ENCODE data around the gene RETREG1.
"Not testable (repeated sequence)": the region's sequence is repeated elsewhere in the genome, so short reads cannot be mapped to it uniquely, and the experiment has no call there.

The RETREG1 gene

DNA sequence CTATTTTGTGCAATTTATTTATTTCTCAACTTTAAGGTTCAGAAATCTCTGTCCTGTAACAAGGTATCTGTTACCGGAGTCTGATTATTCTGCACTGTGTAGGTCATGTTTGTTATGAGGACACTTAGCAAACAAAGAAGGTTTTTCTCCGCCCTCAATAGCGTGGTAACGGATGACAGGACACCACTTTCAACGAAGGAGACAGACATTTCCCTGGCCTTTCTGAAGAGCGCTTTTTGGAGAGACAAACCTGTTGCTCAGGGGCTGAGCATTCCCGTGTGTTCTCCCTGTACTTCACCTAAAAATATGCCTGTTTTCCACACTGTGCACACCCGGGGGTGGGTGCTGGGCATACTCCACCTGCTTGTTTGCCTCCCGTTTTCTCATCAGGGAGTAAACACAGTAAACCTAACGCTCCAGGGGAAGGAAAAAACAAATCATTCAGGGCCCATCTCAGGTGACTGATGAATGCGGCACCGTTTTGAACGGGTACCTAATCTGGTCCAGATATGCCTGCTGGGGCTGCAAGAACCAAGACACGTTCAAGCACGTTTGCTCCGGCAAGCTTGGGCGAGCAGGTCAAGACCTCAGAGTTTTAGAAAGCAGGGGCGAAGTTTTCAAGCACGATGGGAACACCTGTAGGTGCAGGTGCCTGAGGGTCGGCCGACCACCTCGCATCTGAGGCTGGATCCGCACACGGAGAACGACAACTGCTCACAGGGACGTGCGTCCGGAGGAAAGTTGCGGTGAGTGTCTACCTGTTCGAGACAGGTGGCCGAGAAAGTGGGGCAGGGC lies 859 bp downstream of the RETREG1 start:
- DNase-seq (ENCODE audit: low spot score) = no peak

DNA sequence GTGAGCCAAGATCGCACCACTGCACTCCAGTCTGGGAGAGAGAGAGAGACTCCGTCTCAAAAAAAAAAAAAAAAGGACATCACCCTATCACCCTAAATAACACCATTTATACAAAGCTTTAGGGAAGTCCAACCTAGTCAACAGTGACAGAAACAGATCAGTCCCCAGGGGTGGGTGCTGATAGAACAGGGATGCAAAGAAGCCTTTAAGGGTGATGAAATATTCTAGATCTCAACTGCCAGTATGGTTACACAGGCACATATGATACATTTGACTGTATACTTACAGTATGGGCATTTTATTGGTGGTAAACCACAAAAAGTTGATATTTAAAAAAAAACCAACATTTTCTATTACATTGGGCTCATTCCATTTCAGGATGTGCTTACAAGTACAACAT lies 4.8 kb downstream of the RETREG1 start:
- DNase-seq (ENCODE audit: low spot score) = no peak

DNA sequence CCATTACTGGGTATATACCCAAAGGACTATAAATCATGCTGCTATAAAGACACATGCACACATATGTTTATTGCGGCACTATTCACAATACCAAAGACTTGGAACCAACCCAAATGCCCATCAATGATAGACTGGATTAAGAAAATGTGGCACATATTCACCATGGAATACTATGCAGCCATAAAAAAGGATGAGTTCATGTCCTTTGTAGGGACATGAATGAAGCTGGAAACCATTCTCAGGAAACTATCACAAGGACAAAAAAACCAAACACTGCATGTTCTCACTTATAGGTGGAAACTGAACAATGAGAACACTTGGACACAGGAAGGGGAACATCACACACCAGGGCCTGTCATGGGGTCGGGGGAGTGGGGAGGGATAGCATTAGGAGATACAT lies 5.9 kb downstream of the RETREG1 start:
- DNase-seq (ENCODE audit: low spot score) = not testable (repeated sequence)

DNA sequence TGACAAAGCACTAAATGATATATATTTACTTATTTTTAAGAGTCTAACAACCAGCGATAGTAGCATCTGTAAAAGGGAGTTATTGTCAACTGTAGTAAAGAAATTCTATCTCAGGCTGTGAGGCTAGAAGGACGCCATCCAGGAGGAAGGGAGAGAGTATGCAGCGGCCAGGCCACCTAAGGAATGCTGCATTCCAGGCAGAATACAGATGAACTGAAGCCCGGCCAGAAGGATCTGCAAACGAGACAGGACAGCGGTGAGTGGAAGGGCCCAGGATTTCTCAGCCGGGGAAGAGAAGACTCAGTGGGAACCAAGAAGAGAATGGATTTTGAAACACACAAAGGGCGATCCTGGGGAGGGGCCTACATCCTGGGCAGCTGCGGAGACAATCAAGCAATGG lies 7.4 kb downstream of the RETREG1 start:
- no peak for DNase-seq (ENCODE audit: low spot score)

DNA sequence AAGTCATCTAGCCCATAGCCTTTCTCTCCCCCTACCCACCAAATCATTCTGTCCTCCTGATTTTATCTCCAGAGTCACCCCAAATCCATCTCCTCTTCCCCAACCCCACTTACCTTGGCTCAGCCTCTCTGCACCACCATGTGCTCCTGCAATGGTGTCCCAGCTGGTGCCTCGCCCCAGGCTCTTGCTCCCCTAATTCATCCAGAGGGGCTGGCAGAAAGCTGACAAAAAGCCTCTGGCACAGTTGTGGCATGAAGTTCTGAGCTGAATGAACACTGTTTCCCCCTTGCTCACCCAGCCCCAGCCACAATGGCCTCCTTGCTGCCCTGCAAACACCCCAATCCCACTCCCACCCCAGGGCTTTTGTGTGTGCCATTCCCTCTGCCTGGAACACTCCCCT lies 10.2 kb downstream of the RETREG1 start:
- no peak for DNase-seq (ENCODE audit: low spot score)

DNA sequence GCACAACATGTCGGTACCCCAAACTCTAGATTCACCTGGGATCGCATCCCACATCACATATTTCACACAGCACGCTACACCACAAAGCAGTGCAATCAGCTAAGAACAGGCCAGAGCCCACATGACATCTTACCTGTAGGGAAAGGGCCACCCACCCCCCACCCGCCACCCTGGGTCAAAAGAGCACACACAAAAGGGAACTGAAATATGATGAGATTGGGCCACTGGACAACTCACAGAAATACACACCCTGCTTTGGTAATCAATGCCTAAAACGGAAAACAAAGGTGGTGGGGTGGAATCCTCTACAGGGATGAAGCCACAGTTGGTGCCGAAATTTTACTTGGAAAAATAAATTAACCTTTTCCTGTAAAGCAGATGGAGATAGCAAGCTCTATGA lies 13.1 kb downstream of the RETREG1 start:
- DNase-seq (ENCODE audit: low spot score) = no peak

DNA sequence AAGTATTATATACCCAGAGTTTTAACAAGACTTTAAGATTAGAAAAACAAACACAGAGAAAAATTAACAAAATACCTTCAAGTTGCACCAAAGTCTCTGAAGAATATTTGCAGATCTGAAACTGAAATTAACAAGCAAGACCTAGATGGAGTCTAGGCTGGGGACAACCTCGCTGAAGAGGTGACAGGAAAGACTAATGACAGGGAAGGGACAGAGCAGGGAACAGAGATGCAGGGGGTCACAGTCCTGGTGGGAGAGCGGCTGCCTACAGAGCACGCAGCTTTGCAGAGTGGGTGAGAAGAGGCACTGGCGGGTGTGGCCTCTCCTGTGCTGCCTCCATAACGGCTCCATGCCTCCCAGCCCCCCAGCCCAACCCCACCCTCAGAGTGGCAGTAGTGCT lies 13.5 kb downstream of the RETREG1 start:
- no peak for DNase-seq (ENCODE audit: low spot score)

DNA sequence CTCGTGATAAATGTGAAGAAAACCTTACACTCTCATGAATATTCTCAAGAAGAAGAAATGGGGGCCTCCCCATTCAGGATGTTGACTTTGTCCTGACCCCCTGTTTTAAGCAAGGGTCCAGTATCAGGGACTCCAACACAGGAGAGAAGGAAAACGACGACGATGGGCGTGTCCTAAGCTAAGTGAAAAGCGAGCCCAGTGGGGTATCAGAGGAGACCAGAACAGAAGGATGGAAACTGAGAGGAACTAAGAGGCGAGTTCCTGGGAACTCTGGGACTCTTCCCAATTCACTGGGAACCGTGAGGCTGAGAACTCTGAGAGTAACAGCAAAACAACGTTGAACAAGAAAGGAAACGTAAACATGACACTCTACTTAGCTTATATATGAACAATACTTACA lies 14.6 kb downstream of the RETREG1 start:
- DNase-seq (ENCODE audit: low spot score) = no peak

DNA sequence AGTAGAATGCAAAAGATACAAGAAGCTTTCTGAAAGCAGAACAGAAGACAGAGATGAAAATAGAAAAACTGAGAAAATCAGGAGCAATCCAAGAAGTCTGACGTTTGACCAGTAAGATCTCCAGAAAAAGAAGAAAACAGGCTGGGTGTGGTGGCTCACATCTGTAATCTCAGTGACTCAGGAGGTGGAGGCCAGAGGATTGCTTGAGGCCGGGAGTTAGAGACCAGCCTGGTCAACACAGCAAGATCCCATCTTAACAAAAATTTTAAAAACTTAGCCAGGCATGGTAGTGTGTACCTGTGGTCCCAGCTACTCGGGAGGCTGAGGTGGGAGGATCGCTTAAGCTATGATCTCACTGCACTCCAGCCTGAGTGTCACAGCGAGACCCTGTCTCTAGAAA lies 15.9 kb downstream of the RETREG1 start:
- no peak for DNase-seq (ENCODE audit: low spot score)

DNA sequence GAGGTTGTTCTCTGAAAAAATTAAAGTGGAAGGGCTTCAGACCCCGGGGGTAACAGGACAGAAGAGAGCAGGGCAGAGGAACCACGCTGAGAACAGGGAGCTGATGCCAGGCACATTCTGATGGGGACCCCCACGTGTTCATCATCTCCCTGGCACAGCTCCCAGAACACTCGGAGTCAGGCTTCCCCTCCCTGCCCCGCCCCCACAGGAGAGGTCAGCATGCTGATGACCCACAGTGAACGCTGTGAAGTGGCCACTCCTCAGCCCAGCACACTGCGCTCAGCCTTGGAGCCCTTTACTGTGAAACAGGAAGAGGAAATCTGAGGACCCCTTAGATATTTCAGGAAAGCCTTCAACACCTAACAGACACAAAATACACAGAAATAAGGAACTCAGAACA lies 16.4 kb downstream of the RETREG1 start:
- DNase-seq (ENCODE audit: low spot score) = no peak

DNA sequence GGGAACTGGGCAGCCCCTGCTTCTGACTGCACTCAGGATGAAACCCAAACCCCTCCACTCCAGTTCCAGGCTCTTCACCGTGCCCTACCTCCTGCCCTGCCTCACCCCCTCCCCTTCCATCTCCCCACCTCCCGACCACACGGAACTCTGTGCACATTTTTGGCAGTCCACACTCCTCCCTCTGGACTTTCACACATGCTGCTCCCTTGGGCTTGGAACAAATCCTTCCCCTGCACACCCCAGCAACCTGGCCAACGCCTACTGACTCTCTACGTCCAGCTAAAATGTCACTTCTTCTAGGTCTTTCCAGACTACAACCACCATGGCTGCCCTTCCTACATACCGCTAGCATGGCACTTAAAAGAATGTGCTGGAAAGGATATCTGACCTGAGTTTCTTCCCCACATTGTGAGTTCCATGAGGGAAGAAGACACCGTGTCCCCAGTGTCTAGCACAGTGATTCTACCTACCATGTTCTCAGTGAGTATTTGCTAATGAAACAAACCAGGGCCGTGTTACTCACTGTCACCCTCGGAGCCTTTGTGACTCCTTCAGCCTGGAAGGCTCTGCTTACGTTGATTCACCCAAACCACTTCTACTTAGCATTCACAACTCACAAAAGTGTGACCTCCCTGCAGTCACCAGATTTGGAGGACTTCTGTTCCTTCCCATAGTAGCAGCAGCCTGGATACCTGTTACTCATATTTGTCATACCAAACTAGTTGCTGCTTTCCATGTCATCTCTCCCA lies 18.7 kb downstream of the RETREG1 start:
- no peak for DNase-seq (ENCODE audit: low spot score)

DNA sequence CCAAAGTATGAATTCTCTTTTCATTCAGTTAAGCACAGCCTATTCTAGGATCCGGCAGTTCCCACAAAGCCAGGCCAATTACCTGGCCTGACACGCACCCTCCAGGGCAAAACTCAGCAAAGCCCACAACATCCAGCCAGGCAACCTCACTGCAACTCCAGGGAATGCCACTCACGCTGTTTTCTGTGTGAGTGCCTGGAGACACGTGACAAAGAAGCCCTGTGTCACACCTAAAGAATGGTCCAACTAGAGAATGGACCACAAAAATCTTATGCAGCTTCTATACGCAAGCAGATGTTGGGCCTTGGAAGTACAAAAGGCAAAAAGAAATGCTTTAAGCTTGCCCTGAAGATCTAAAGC lies 20.2 kb downstream of the RETREG1 start:
- DNase-seq (ENCODE audit: low spot score) = no peak

DNA sequence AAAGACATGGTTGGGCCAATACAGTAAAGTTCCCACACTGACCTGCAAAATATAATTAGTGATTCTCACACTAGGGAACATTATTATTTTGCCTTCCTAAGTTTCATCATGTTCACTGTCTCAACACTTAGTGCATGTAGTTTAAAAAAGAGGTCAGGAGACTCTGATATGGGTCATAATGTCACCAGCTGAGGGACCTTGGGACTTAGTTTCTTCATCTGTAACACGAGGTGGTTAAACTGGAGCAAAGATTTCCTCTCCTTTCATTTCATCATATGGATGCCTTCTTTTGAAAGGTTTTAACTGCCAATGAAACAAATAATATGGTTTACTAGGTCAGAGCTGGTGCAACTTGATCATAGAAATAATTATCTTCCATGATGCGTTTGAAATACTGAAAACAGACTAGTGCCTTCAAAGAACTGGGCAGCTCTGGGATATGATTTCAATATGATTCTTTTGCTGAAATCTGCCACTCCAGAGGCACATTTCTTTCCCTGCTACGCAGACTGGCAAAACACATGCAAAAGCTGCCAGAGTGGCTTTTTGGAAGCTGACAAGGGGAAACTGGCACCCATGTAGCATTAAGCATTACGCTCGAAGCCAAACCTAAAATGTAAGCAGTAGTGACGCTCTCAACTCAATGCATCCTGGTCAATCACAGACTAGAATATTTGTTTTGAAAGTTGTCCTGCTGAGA lies 20.8 kb downstream of the RETREG1 start:
- no peak for DNase-seq (ENCODE audit: low spot score)

DNA sequence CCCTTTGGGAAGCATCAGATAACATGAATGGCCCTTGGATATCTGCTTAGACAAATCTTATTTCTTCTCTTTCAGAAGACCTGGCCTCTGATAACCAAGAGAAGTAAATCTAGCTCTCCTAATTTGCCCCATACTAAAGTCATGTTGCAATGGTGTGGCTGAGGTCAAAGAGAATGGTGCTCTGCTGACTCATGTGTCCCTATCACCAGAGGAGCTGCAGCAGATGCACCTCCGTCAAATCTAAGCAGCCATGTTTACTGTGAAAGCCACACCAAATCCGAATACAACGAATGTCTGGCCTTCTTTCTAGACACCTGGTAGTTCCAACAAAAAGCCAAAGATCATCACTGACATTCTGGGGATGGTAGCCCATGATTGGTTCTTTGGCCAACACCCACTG lies 23.2 kb downstream of the RETREG1 start:
- no peak for DNase-seq (ENCODE audit: low spot score)

DNA sequence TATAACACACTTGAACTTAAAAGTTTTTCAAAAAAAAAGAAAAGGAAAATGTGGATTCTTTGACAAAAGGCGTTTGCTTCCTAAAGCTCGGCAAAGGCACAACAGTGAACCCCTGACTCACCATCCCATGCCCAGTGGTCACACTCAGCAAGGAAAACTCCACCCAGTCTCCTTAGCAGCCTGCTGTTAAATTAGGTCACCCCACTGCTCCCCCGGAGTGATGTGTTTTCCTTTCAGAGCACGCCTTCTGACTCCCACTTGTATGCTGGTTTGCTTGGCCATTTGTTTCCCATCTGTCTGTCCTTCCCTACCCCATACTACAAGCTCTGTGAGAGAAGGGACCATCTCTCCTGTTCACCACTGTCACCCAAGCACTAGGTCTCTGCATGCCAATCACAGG lies 23.8 kb downstream of the RETREG1 start:
- no peak for DNase-seq (ENCODE audit: low spot score)

DNA sequence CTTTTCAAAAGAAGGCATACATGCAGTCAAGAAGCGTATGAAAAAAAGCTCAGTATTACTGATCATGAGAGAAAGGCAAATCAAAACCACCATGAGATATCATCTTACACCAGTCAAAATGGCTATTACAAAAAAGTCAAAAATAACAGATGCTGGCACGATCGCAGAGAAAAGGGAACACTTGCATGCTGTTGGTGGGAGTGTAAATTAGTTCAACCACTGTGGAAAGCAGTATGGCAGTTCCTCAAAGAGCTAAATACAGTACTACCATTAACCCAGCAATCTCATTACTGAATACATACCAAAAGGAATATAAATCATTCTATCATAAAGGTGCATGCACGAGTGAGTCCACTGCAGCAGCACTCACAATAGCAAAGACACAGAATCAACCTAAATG lies 24.5 kb downstream of the RETREG1 start:
- no peak for DNase-seq (ENCODE audit: low spot score)

DNA sequence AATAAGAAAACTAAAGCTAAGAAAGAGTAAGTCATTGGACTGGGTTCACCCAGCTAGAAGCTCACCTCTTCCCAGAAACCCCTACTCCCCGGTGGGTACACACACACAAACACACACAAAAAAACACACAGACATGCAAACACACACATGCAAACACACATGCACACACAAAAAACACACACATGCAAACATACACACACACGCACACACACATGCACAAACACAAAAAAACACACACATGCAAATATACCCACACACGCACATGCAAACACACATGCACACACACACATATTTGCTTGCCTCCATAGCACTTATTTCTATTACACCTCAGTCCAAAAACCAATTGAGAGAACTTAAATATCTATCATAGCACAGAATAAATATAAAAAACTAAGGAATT lies 26.1 kb downstream of the RETREG1 start:
- DNase-seq (ENCODE audit: low spot score) = no peak

DNA sequence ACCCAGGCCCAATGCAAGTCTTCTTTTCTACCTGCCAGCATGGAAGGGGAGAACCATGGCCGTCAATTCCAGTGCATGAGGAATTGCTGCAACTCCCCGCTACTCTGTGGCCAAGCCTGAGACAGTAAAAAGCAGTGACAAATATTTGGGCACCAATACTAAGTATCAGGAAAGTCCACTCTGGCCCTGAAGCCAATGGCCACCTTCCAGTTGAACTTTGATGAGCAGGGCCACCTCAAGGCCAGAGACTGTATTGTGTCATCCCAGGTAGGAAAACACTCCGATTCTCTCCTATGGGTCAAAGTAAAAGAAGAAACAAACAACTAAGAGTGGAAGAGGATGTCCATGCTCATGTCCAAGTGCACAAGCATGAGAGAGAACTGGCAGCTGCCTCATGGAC lies 27.1 kb downstream of the RETREG1 start:
- no peak for DNase-seq (ENCODE audit: low spot score)

DNA sequence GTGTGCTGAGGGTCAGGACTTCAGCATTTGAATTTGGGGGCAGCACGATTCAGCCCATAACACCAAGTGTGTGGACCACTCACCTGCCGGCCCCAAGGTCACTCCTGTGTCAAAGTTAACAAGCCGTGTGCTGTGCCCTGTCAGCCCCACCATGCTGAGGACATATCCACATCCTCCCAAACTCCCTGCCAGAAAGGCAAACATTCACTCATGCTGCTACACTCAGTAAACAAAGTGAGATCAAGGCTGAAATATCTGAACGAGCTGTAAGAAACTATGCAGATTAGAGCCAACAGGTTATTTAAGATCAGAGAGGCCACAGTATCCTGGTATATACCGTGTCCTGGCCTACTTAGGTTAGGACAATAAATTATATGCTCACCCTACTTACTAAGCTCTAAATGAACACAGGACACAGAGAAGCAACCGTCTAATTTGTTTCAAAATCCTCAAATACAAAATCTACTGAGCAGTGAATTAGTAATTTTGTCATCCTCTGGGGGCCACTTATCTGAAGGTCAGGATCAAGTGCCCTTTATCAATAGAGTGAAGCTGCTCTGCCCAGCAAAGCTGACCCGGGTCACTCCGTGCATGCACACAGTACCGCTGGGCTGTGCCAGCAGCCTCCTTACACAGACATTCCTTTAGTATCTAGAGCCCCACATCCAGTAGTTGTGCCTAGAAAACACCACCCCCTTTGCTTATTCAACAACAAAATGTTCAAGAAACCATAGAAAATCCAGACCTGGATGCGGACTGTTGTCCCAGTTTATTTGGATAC lies 28.2 kb downstream of the RETREG1 start:
- DNase-seq (ENCODE audit: low spot score) = no peak

DNA sequence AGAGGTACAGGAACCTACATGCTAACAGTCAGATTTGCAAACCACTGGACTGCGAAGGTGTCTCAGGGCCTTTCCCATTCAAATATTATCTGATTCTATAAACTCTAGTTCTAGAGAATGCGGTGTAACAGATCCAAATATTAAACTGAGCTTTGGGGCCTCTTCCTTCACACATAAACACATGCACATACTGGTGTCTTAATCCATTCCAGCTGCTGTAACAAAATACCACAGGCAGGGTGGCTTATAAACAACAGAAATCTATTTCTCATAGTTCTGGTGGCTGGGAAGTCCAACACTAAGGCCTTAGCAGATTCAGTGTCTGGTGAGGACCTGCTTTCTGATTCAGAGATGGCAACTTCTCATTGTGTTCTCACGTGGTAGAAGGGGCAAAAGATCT lies 30.2 kb downstream of the RETREG1 start:
- no peak for DNase-seq (ENCODE audit: low spot score)

DNA sequence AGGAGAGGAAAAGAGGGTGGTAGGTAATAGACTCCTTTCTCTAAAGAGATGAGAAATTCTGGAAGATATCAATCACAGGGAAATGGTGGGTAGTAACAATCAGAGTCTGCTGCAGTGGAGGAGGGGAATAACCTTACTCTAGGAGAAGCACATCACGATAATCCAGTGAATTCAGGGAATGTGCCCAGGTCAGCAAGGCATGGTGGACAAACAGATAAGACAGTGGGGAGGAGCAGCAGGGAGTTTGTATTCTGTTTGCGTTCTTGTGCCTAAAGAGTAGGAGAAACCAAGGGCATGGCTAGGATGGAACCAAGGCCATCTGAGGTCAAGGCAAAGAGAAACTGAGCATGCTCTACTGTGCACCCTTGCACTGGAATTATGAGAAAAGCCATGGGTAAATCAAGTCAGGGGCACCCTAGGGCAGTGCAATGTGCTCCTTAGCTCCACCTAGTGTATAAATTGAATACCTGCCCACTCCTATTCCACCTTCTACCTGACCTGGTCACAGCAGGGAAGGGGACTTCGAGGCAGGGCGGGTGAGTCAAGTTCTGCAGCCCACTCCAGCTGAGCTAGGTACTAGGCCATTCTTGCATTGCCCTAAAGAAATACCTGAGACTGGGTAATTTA lies 31.6 kb downstream of the RETREG1 start:
- DNase-seq (ENCODE audit: low spot score) = no peak

DNA sequence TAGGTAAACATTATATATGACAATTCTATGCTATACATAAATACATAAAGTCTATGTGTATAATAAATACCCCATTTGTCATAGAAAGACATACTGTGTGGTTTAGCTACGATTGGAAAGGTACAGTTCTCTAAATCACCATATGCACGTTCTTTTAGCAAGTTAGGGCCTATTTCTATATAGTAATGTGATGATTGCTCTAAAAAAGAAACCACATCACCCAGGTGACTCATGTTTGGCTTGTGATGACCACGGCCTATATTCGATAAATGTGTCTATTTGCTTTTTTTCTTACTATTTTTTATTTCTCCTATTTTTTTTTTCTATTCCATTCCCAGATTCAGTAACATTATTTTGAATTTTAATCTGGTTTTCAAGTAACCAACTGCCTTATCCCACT lies 34.7 kb downstream of the RETREG1 start:
- DNase-seq (ENCODE audit: low spot score) = no peak

Measured in hepatic stellate cell (primary cell).